NB4 (cell line): Measurements from ENCODE around the gene CHAF1B.

Experiments
- DNase-seq: peaks from one replicate; pipeline ENCODE4 v3.0.0; 2010; ENCODE audit warnings: low read depth
- H3K4me3 ChIP-seq: one replicate; pipeline ENCODE4 v1.5.1; 2011; ENCODE audit warnings: mild to moderate bottlenecking, low read depth, low read length, moderate library complexity
- CTCF ChIP-seq: IDR thresholded peaks from one replicate; pipeline ENCODE4 v1.5.1; 2012; ENCODE audit warnings: low read depth, low read length
- MAX ChIP-seq: IDR thresholded peaks from 2 replicates; pipeline ENCODE4 v1.6.1; 2011; ENCODE audit warnings: low read depth, low read length
- MYC ChIP-seq: IDR thresholded peaks from 2 replicates; pipeline ENCODE4 v1.6.1; 2011; ENCODE audit warnings: low read depth, low read length
- POLR2A ChIP-seq: IDR thresholded peaks from 2 replicates; pipeline ENCODE4 v1.6.1; 2011; ENCODE audit warnings: mild to moderate bottlenecking; ENCODE audit not compliant: insufficient read length; ENCODE audit errors: extremely low read depth

The CHAF1B gene

DNA sequence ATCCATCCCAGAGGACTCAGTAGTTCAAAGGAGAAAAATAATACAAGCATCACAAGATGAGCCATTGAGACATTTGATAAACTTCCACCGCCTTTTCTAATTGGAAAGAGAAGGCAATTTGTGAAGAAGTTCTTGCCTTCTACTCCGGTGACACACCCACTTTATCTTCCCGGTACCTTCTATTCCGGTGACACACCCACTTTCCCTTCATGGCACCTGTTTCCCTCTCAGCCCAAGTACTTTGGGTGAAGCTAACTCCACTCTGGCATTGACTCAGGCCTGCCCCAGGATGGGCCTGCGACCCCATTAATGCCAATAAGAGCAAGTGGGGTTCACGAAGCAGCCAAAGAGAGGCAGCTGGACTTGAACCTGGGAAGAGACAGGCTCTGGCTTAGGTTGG lies 56.5 kb downstream of the CHAF1B start:
- no peak for DNase-seq
- TF ChIP-seq CTCF (no peak), POLR2A (no peak), MAX (no peak), MYC (no peak)
- H3K4me3 ChIP-seq = no peak overlapping the region

DNA sequence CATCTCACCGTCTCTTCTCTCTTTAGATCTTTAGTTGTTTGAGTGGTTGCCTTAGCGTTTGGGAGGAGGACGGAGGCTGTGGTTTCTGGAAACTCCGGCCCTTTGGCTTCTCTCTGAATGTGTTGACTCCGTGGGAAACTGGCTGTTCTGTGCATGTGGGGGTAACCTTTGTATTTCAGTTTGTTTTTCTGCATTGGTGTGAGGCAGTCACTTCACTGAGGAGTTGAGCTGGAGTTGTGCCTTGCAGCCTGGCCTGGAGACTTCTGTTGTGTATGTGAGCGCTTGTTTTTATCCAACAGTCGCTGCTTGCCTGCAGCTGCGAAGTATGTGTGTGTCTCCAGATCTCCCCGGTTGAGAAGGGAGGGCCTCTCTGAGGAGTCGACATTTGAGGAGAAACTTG lies 61.1 kb downstream of the CHAF1B start:
- H3K4me3 ChIP-seq = no peak overlapping the region
- DNase-seq = no peak
- no peak for TF ChIP-seq POLR2A
- no peak for TF ChIP-seq MYC
- no peak for TF ChIP-seq CTCF

DNA sequence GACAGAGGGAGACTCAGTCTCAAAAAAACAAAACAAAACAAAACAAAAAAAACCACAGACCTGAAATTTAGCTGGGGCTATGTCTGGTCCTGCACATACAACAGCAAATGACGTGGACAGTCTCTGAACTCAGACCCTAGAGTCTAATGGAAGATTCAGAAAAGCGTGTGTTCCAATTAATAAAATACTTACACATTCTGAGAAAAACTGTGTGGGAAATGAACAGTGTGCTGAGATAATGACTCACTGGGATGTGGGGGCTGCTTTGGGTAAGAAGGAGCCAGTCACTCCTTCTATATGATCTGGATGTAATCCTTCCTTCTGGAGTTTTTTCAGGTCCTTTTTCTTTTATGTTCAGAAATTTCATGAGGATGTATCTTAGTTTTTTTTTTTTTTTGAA lies 65.3 kb downstream of the CHAF1B start:
- H3K4me3 ChIP-seq = no peak overlapping the region
- no peak for TF ChIP-seq POLR2A
- TF ChIP-seq MAX = no peak
- no peak for TF ChIP-seq MYC
- no peak for TF ChIP-seq CTCF
- no peak for DNase-seq

DNA sequence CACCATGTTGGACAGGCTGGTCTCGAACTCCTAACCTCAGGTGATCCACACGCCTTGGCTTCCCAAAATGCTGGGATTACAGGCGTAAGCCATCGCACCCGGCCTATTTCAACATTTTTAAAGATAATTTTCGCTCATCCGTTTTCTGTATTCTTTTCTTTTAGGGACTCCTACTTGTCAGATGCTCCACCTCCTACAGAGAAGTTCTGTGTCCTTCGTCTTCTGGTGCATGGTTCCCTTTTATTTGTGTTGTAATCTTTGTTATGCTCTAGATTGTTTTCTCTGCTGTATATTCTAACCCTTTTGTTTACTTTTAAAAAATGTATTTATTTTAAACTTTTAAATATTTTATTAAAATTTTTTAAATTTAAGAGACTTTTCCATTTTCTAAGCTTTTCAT lies 66.3 kb downstream of the CHAF1B start:
- no peak overlapping the region for H3K4me3 ChIP-seq
- no peak for DNase-seq
- TF ChIP-seq POLR2A (no peak), MYC (no peak), CTCF (no peak), MAX (no peak)

- H3K4me3 ChIP-seq = no peak overlapping the region
- DNase-seq = no peak
- TF ChIP-seq CTCF = no peak
- no peak for TF ChIP-seq MYC
- TF ChIP-seq MAX = no peak
- TF ChIP-seq POLR2A = no peak
Observed at GRCh38 chr21:36452281-36452825, 67.2 kb downstream of the CHAF1B start.

DNA sequence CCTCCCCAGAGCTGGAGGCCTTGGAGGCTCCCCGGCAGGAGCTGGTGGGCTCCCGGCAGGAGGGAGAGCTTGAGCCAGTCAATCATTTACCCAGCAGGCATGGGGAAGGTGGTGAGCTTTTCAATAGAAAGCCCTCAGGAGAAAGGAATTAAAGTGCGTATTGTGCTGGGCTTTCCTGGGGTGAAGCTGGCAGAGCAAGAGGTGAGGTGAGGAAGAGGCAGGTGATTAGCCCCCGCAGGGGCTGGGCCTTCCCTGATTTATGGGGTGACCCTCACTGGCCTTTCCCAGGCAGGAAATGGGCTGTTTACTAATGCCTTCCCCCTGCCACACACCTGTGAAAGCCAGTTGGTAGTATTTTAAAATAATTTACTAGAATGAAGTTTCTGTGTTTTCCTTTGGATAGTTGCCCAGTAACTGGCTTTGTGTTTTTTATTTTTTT lies 68.9 kb downstream of the CHAF1B start:
- no peak overlapping the region for H3K4me3 ChIP-seq
- no peak for TF ChIP-seq POLR2A
- TF ChIP-seq MYC = no peak
- TF ChIP-seq MAX = no peak
- TF ChIP-seq CTCF = no peak
- DNase-seq = no peak
